ENCODE data around the gene NAGA. TPM values are rescaled to one million over a fixed set of nuclear protein-coding genes. Genes with fewer than 3 reads are reported as not detected.
"Not testable (repeated sequence)": the region's sequence is repeated elsewhere in the genome, so short reads cannot be mapped to it uniquely, and the experiment has no call there.

Gene NAGA
- polyA plus RNA-seq (2012; ENCODE audit: insufficient read depth, insufficient read length, low read depth) = 14.2 TPM

DNA sequence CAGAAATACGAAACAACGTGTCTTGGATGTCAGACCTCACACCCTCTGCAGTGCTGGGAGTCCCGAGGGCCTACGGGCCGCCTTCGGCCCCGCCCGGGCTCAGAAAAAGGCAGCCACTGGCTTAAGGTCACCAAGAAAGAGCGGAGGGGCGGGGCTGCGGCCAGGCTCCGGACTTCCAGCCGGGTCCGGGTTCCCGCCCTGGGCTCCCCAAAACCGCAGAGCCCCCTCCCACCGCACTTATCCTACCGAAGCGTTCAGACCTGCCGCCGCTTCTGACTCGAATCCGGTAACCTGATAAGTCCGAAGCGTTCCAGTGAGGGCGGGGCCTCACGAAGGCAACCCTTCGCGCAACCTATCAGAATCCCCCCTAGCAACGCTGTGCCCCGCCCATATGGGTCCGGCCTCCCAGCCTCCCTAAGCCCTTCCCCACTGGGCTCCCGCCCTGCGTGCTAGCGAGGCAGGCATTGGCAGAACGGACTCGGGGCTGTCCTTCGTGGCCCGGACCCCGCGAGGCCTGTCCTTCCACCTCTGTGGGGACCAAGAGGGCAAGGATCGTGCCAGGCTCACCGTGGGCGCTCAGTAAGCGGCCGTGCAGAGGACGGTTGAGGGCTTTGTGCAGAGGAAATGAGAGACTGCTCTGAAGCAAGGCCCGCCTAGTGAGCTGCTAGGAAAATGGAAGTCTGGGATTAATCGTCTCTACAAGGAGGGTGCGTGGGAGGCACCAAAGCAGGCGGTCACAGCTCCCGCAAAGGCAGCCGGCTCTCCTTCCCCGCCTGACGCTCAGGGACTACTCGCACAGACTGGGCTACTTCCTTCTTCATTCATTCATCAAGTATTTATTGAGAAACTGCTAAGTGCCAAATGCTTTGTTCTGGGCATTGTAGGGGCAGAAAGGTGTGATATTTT, at the start of gene NAGA:
Gene NAGA, minus strand, starts transcription at position 296 of the 906 bp plus-strand sequence. CDS start 515 bp downstream, outside the sequence.
- H3K9me3 ChIP-seq = no peaks in the 10 kb centered on the region
- H3K27me3 ChIP-seq = no peaks in the 10 kb centered on the region
- H3K4me1 ChIP-seq = peaks cover 3% of the 10 kb centered on the region; the same call in 1 of the 2 replicates
- peak; percentile 98 for DNase-seq
- H3K4me3 ChIP-seq (ENCODE audit: low read depth, low read length) = peak within 1 kb of the TSS; percentile 78
- TF ChIP-seq, protein P1, sequence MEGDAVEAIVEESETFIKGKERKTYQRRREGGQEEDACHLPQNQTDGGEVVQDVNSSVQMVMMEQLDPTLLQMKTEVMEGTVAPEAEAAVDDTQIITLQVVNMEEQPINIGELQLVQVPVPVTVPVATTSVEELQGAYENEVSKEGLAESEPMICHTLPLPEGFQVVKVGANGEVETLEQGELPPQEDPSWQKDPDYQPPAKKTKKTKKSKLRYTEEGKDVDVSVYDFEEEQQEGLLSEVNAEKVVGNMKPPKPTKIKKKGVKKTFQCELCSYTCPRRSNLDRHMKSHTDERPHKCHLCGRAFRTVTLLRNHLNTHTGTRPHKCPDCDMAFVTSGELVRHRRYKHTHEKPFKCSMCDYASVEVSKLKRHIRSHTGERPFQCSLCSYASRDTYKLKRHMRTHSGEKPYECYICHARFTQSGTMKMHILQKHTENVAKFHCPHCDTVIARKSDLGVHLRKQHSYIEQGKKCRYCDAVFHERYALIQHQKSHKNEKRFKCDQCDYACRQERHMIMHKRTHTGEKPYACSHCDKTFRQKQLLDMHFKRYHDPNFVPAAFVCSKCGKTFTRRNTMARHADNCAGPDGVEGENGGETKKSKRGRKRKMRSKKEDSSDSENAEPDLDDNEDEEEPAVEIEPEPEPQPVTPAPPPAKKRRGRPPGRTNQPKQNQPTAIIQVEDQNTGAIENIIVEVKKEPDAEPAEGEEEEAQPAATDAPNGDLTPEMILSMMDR (IDR thresholded peaks at IDR 0.05; ENCODE audit: low read depth, low read length) = no peak
- H3K36me3 ChIP-seq = peaks cover 3% of the 10 kb centered on the region

DNA sequence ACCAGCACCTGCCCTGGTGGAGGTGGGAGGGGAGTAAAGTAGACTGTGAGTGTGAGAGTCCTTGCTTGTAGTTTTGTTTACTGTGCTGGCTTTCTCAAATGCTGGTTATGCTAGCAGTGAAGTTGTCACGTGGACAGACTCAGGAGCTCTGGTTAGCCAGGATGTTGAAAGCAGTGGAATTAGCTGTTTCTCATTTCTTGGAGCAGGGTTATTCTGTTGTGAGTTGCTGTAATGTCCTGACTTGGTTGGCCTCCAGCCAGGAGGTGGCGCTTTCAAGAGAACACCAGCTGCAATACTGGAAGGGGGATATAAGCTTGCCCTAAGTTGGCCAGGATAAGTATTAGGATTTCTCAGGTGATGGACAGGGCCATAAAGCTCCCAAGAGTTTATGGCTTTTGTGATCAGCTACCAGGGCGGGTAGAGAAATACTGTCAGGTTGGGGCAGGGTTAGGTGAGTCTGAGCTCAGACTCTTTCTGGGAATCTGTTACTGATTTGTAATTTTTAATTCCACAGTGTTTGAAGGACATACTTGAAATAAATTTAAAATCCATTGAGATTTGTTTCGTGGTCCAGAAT, 46.3 kb upstream of the NAGA start:
- Histone ChIP-seq H3K4me3 (ENCODE audit: low read depth, low read length) (no peak overlapping the region), H3K36me3 (no peaks in the 10 kb centered on the region), H3K27me3 (no peaks in the 10 kb centered on the region), H3K4me1 (no peaks in the 10 kb centered on the region), H3K9me3 (no peaks in the 10 kb centered on the region)
- DNase-seq = peak; percentile 54
- TF ChIP-seq, protein P1 (IDR thresholded peaks at IDR 0.05; ENCODE audit: low read depth, low read length) = peak; percentile 44; the same call in 1 of the 2 replicates

DNA sequence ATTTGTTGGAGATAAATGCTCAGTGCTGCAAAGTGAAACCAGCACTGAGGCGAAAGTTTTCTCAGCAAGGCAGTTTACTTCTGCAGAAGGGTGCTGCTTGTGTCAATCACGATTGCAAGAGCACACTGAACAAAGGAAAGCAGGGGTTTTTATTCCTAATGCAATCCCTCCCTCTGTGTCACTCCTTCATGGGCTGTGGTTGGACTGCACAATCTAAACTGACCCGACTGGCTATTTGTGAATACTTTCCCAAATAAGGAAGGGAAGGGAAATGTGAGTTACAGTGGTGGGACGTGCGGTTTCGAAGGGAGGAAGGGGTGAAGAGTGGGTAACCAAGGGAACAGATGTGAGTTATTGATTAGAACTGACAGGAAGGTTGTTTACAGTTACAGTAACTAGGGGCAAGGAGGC, 44.8 kb upstream of the NAGA start:
- not testable (repeated sequence) for H3K4me1 ChIP-seq; H3K27me3 ChIP-seq; H3K36me3 ChIP-seq; H3K9me3 ChIP-seq; H3K4me3 ChIP-seq (ENCODE audit: low read depth, low read length); DNase-seq

DNA sequence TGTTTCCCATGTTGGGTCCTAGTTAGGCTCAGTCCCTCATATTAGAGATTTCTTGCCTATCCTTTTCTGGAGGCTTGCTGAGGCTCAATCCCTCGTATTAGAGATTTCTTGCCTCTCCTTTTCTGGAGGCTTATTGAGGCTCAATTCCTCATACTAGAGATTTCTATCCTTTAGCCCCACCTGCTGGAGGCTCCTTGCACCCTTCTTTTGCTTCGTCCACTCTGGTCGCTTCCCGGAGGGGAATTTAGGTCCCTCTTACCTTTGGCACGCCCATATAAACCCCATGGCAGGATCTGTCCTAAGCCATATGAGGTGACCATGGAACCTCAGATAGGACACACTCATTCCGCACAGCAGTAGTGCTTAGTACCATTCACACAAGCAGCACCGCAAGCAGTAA, 44.1 kb upstream of the NAGA start:
- H3K4me1 ChIP-seq = no peaks in the 10 kb centered on the region
- no peak overlapping the region for H3K4me3 ChIP-seq (ENCODE audit: low read depth, low read length)
- no peaks in the 10 kb centered on the region for H3K27me3 ChIP-seq
- no peaks in the 10 kb centered on the region for H3K9me3 ChIP-seq
- TF ChIP-seq, protein P1 (IDR thresholded peaks at IDR 0.05; ENCODE audit: low read depth, low read length) = peak; percentile 73
- H3K36me3 ChIP-seq = no peaks in the 10 kb centered on the region
- peak; percentile 68 for DNase-seq

DNA sequence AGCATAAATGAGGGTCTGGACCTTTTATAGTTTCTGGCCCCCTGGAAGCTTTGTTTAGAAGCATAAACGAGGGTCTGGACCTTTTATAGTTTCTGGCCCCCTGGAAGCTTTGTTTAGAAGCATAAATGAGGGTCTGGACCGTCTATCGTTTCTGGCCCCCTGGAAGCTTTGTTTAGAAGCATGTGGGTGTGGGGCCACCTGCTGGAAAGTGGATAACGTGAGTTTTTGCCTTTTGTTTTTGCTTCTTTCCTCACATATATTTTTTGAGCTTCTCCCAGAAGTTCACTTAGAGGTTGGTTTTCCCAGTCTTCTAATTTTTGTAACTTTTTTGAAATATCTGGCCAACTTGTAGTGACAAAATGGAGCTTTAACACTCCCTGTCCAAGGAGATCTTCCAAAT, 42.2 kb upstream of the NAGA start:
- TF ChIP-seq, protein P1 (IDR thresholded peaks at IDR 0.05; ENCODE audit: low read depth, low read length) = peak; percentile 59
- not testable (repeated sequence) for H3K27me3 ChIP-seq; H3K4me3 ChIP-seq (ENCODE audit: low read depth, low read length); H3K36me3 ChIP-seq; H3K9me3 ChIP-seq; H3K4me1 ChIP-seq
- peak; percentile 59 for DNase-seq

DNA sequence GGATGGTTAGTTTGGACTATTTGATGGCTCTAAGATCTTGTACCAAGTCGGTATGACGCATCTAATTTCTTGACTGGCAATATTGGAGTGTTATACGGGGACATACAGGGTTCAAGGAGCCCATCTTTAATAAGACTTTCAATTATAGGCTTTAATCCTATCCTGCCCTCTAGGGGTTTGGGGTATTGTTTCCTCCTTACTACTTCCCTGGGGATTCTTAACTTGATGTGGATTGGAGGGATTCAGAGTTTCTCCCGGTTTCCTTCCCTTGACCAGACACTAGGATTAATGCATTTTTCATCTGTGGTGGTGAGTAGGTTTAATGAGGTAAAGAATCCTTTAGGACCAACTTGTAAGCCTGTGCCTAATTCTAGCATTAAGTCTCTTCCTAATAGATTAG, 41.2 kb upstream of the NAGA start:
- H3K4me1 ChIP-seq = no peaks in the 10 kb centered on the region
- H3K27me3 ChIP-seq = no peaks in the 10 kb centered on the region
- TF ChIP-seq, protein P1 (IDR thresholded peaks at IDR 0.05; ENCODE audit: low read depth, low read length) = no peak
- no peaks in the 10 kb centered on the region for H3K9me3 ChIP-seq
- no peak for DNase-seq
- no peaks in the 10 kb centered on the region for H3K36me3 ChIP-seq
- H3K4me3 ChIP-seq (ENCODE audit: low read depth, low read length) = no peak overlapping the region
